Calu3 (cell line): ENCODE results near the gene ANKMY2. TPM values are rescaled to one million over a fixed set of nuclear protein-coding genes. Genes with fewer than 3 reads are reported as not detected.

Source experiments
- BruUV-seq: library from RNA; stranded (reverse); fragments of 400-500 nt; replicated peaks from 2 replicates; lab custom pipeline; 2021; lab: Mats Ljungman, UMichigan
- CTCF ChIA-PET: fragments of 300-600 bp; sonication (Branson Sonifier 250); formaldehyde crosslinking; loops from one replicate; lab custom pipeline; 2022; ENCODE audit warnings: antibody characterized with exemption; lab: Charles Lee
- DNase-seq: peaks from one replicate; pipeline ENCODE4 v3.0.0; 2022
- H3K27ac Mint-ChIP-seq: one replicate; pipeline ENCODE4 v1.8.0; 2022; ENCODE audit warnings: mixed read lengths; ENCODE audit not compliant: unreplicated experiment
- H3K27me3 Mint-ChIP-seq: one replicate; pipeline ENCODE4 v1.8.0; 2022; ENCODE audit warnings: mixed read lengths; ENCODE audit not compliant: unreplicated experiment
- H3K36me3 Mint-ChIP-seq: one replicate; pipeline ENCODE4 v1.8.0; 2022; ENCODE audit warnings: mild to moderate bottlenecking, moderate library complexity, mixed read lengths; ENCODE audit not compliant: insufficient read depth, unreplicated experiment
- H3K4me1 Mint-ChIP-seq: one replicate; pipeline ENCODE4 v1.8.0; 2022; ENCODE audit warnings: mild to moderate bottlenecking, low read depth, mixed read lengths; ENCODE audit not compliant: unreplicated experiment
- H3K4me3 Mint-ChIP-seq: one replicate; pipeline ENCODE4 v1.8.0; 2022; ENCODE audit warnings: mild to moderate bottlenecking, low read depth, moderate library complexity, mixed read lengths; ENCODE audit not compliant: unreplicated experiment
- H3K9me3 Mint-ChIP-seq: one replicate; pipeline ENCODE4 v1.8.0; 2022; ENCODE audit warnings: low read depth, mixed read lengths; ENCODE audit not compliant: unreplicated experiment
- intact Hi-C: fragments of 100-400 bp; cut with micrococcal nuclease; formaldehyde crosslinking; loops from one replicate; pipeline ENCODE4 v1.10.0; 2022; ENCODE audit not compliant: unreplicated experiment
- total RNA-seq: library from RNA; stranded (reverse); gene quantifications from 2 replicates; pipeline ENCODE4 v1.2.3, GENCODE V29; 2022
- TF ChIP-seq, protein P1 (sequence below): fragments of 200-600 bp; IDR thresholded peaks from one replicate; pipeline ENCODE4 v1.8.0; 2022; ENCODE audit warnings: antibody characterized with exemption; ENCODE audit not compliant: unreplicated experiment

ANKMY2 gene
- total RNA-seq, 1 experiment from 2014 or later: 29.9 TPM

DNA sequence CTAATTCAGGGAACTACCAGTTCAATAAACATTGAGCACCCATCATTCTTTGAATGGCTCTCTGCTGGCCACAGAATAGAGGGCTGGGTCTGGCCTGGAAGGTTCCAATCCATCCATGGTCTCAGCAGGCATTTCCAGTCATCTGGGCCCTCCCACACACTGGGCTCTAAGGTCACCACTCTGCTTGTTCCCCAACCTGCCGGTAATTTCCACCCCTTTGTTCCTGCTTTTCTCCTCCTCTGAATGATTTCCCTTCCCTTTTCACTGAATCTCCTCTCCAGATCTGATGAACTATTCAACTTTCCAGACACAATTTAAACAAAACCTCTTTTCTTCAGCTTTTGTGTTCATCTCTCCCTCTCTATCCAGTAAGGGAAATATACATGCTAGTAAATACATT, 3.0 kb upstream of the ANKMY2 start:
- BruUV-seq: no TSS peak
- intact Hi-C loops: loop anchor here (5.0 kb wide), 1 partner anchor 46 kb away; no protein-coding TSS in a partner anchor
- peaks cover 64% of the 10 kb centered on the region for H3K4me1 Mint-ChIP-seq

GRCh38 chr7:16647435-16647960, 1.9 kb upstream of the ANKMY2 start:
- Mint-ChIP-seq H3K9me3 (no peaks in the 10 kb centered on the region), H3K36me3 (peaks cover 56% of the 10 kb centered on the region), H3K4me3 (peak overlapping the region; percentile 89), H3K27ac (peak overlapping the region; percentile 88), H3K27me3 (no peaks in the 10 kb centered on the region), H3K4me1 (peaks cover 64% of the 10 kb centered on the region)
- CTCF ChIA-PET: no interaction called here
- TF ChIP-seq, protein P1, sequence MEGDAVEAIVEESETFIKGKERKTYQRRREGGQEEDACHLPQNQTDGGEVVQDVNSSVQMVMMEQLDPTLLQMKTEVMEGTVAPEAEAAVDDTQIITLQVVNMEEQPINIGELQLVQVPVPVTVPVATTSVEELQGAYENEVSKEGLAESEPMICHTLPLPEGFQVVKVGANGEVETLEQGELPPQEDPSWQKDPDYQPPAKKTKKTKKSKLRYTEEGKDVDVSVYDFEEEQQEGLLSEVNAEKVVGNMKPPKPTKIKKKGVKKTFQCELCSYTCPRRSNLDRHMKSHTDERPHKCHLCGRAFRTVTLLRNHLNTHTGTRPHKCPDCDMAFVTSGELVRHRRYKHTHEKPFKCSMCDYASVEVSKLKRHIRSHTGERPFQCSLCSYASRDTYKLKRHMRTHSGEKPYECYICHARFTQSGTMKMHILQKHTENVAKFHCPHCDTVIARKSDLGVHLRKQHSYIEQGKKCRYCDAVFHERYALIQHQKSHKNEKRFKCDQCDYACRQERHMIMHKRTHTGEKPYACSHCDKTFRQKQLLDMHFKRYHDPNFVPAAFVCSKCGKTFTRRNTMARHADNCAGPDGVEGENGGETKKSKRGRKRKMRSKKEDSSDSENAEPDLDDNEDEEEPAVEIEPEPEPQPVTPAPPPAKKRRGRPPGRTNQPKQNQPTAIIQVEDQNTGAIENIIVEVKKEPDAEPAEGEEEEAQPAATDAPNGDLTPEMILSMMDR: no peak
- no peak for DNase-seq
- intact Hi-C loops: loop anchor here (2.0 to 5.0 kb wide), 2 partner anchors 21 to 45 kb away; no protein-coding TSS in a partner anchor
- no TSS peak for BruUV-seq

More for the DNA sequence above, 3.0 kb upstream of the ANKMY2 start:
- CTCF ChIA-PET: no interaction called here
- H3K27ac Mint-ChIP-seq: peak overlapping the region; percentile 31
- TF ChIP-seq, protein P1: no peak
- peaks cover 62% of the 10 kb centered on the region for H3K36me3 Mint-ChIP-seq
- H3K27me3 Mint-ChIP-seq: no peaks in the 10 kb centered on the region
- no peaks in the 10 kb centered on the region for H3K9me3 Mint-ChIP-seq
- DNase-seq: peak; percentile 33
- peak overlapping the region; percentile 89 for H3K4me3 Mint-ChIP-seq

GRCh38 chr7:16646472-16647072, 1.0 kb upstream of the ANKMY2 start:
- CTCF ChIA-PET: interaction anchor here (0.9 to 1.9 kb wide), 3 partner anchors 21 to 227 kb away, joined by 3 to 10 read pairs (median 7); no protein-coding TSS in a partner anchor
- no peaks in the 10 kb centered on the region for H3K9me3 Mint-ChIP-seq
- intact Hi-C loops: loop anchor here (2.0 to 5.0 kb wide), 2 partner anchors 22 to 44 kb away; no protein-coding TSS in a partner anchor
- BruUV-seq: no TSS peak
- H3K4me1 Mint-ChIP-seq: peaks cover 55% of the 10 kb centered on the region
- H3K36me3 Mint-ChIP-seq: peaks cover 56% of the 10 kb centered on the region
- peak; percentile 38 for DNase-seq
- peak overlapping the region; percentile 89 for H3K4me3 Mint-ChIP-seq
- no peaks in the 10 kb centered on the region for H3K27me3 Mint-ChIP-seq
- TF ChIP-seq, protein P1: no peak
- peak overlapping the region; percentile 88 for H3K27ac Mint-ChIP-seq

DNA sequence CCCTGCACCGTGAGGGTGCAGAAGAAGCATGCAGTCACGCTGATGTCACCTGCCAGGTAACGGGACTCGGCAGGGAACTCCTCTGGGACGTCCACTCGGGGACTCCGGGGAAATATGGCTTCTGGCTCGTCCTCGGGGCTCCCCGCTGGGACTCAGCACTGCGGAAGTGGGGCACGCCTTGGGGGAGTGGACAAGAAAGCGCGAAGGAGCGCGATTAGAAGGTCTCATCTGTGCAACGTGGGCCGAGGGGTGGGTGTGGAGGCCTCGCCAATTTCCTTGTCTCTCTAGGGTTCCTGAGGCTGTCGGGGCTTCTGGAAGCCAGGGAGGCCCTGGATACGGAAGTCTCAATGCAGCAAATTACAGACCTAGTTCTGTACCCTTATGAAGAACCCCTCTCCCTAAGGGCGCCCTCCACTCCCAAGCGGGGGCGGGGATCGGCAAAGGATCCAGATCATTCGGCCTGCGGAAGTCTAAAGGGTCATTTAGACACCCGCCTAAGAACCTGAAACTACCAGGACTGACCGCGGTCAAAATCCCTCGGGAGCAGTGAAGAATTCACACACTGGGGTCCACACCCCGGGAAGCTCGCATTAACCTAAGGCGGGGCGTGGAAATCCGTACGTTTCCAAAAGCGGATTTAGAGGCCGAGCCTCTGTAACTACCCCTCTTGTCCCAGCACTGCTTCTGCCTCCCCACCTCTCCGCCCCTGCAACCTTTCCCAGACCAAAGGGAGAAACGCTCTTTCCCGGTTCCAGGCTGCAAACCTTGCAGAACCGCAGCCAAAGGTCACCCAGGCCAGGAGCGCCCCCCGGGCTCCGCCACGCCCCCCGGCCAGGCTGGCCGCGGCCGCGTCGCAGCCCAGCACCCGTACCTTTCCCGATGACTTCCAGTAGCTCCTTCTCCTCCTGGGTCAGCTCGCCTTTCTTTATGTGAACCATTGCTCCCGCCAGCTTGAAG, 640 bp downstream of the ANKMY2 start:
- BruUV-seq: no TSS peak

More for the DNA sequence above, 640 bp downstream of the ANKMY2 start:
- intact Hi-C loops: loop anchor here (5.0 kb wide), 1 partner anchor 43 kb away; no protein-coding TSS in a partner anchor
- no peaks in the 10 kb centered on the region for H3K27me3 Mint-ChIP-seq
- H3K4me1 Mint-ChIP-seq: peaks cover 41% of the 10 kb centered on the region
- no peaks in the 10 kb centered on the region for H3K9me3 Mint-ChIP-seq
- peak; percentile 66 for DNase-seq
- H3K4me3 Mint-ChIP-seq: peak overlapping the region; percentile 89
- CTCF ChIA-PET: interaction anchor here (1.0 to 1.9 kb wide), 2 partner anchors 10 to 23 kb away, joined by 3 to 10 read pairs; no protein-coding TSS in a partner anchor
- peaks cover 62% of the 10 kb centered on the region for H3K36me3 Mint-ChIP-seq
- TF ChIP-seq, protein P1: no peak
- H3K27ac Mint-ChIP-seq: peak overlapping the region; percentile 88
